Cardiac muscle cell (in vitro differentiated cells and primary cell): ENCODE data around the gene IFNG-AS1. TPM values are rescaled to one million over a fixed set of nuclear protein-coding genes. Genes with fewer than 3 reads are reported as not detected.

ENCODE experiments used
- DNase-seq, 2 donors: peaks; one replicate each; pipeline versions ENCODE4 v3.0.0 to v3.0.0-alpha.2; 2010 to 2017; ENCODE audit warnings: low read depth in 1 of 2, low spot score in 1 of 2
- H3K27ac ChIP-seq: fragments of 200-600 bp; sonication (generic); 2 replicates; pipeline ENCODE4 v1.5.1; 2016
- H3K27me3 ChIP-seq: fragments of 200-600 bp; sonication (generic); 2 replicates; pipeline ENCODE4 v1.6.0; 2016; ENCODE audit warnings: control low read depth
- H3K36me3 ChIP-seq: fragments of 200-600 bp; sonication (generic); 2 replicates; pipeline ENCODE4 v1.5.1; 2016; ENCODE audit warnings: control low read depth
- H3K4me1 ChIP-seq: fragments of 200-600 bp; sonication (generic); 2 replicates; pipeline ENCODE4 v1.8.1; 2017; ENCODE audit warnings: low read depth, mild to moderate bottlenecking, mixed run types
- H3K4me3 ChIP-seq: fragments of 200-600 bp; sonication (generic); 2 replicates; pipeline ENCODE4 v1.5.1; 2016; ENCODE audit warnings: mild to moderate bottlenecking
- H3K9me3 ChIP-seq: fragments of 200-600 bp; sonication (generic); 2 replicates; pipeline ENCODE4 v1.5.1; 2017; ENCODE audit warnings: low read depth, mild to moderate bottlenecking, control low read depth
- CTCF ChIP-seq: IDR thresholded peaks from 2 replicates; pipeline ENCODE4 v1.5.1; 2012; ENCODE audit warnings: low read depth, mild to moderate bottlenecking, low read length
- polyA plus RNA-seq: library from polyadenylated mRNA; unstranded; fragments of >200 nt; fragmentation: Nextera tagmentation; extraction: Ambion mirVana; gene quantifications from 2 replicates; pipeline ENCODE4 v1.2.1, GENCODE V29; 2016
- total RNA-seq: library from RNA; depleted of rRNA; stranded (reverse); fragments of >200 nt; gene quantifications from 2 replicates; pipeline ENCODE4 v1.2.3, GENCODE V29; 2016

The IFNG-AS1 gene
- total and polyA plus RNA-seq, 2 experiments from 2014 or later: 0.39 TPM; not detected in 1

GRCh38 chr12:68042212-68042699 lies 53.0 kb downstream of the IFNG-AS1 start:
- H3K27me3 ChIP-seq: no peaks in the 10 kb centered on the region

DNA sequence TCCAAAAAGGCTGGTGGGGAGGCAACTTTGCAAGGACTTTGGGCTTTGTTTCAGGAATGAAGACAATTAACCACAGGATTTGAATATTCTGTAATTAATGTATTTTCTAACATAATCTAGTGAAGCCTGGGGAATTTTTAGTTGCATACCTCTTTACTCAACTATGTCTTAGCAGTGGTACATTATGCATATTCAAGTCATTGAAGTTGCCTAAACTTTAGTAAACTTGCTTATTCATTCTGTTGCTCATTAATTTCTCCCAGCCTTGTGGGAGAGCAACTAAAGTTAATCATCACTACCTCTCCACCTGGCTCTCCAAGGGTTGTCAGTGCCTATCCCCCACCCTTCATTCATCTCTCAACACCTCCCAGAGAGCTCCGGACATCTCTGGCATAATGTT lies 54.2 kb downstream of the IFNG-AS1 start:
- H3K9me3 ChIP-seq: no peaks in the 10 kb centered on the region
- no peak for TF ChIP-seq CTCF
- no peak overlapping the region for H3K4me3 ChIP-seq
- DNase-seq: no peak
- no peaks in the 10 kb centered on the region for H3K27me3 ChIP-seq
- H3K36me3 ChIP-seq: no peaks in the 10 kb centered on the region
- peaks cover 4% of the 10 kb centered on the region for H3K4me1 ChIP-seq
- H3K27ac ChIP-seq: no peak overlapping the region

More at GRCh38 chr12:68042212-68042699, 53.0 kb downstream of the IFNG-AS1 start:
- H3K4me3 ChIP-seq: no peak overlapping the region
- peak overlapping the region; percentile 29 for H3K27ac ChIP-seq
- H3K36me3 ChIP-seq: no peaks in the 10 kb centered on the region
- DNase-seq: peak; percentile 1 to 80
- TF ChIP-seq CTCF: no peak
- H3K4me1 ChIP-seq: peaks cover 4% of the 10 kb centered on the region
- H3K9me3 ChIP-seq: no peaks in the 10 kb centered on the region

GRCh38 chr12:68048648-68049297 lies 59.5 kb downstream of the IFNG-AS1 start:
- H3K27ac ChIP-seq: no peak overlapping the region
- no peaks in the 10 kb centered on the region for H3K36me3 ChIP-seq
- H3K9me3 ChIP-seq: no peaks in the 10 kb centered on the region
- H3K4me1 ChIP-seq: no peaks in the 10 kb centered on the region
- no peaks in the 10 kb centered on the region for H3K27me3 ChIP-seq
- no peak overlapping the region for H3K4me3 ChIP-seq
- no peak for DNase-seq
- TF ChIP-seq CTCF: no peak

GRCh38 chr12:68056300-68056699 lies 67.1 kb downstream of the IFNG-AS1 start:
- Histone ChIP-seq H3K36me3 (no peaks in the 10 kb centered on the region), H3K4me3 (no peak overlapping the region), H3K27me3 (no peaks in the 10 kb centered on the region), H3K27ac (no peak overlapping the region), H3K9me3 (no peaks in the 10 kb centered on the region), H3K4me1 (no peaks in the 10 kb centered on the region)
- DNase-seq: no peak
- no peak for TF ChIP-seq CTCF

GRCh38 chr12:68063900-68064590 lies 74.8 kb downstream of the IFNG-AS1 start:
- DNase-seq: no peak
- Histone ChIP-seq H3K27me3 (no peaks in the 10 kb centered on the region), H3K9me3 (no peaks in the 10 kb centered on the region), H3K4me1 (no peaks in the 10 kb centered on the region), H3K27ac (no peak overlapping the region), H3K36me3 (no peaks in the 10 kb centered on the region), H3K4me3 (no peak overlapping the region)
- TF ChIP-seq CTCF: no peak
